SK-N-SH (cell line): Measurements from ENCODE around the gene CARD8.
A peak's percentile ranks its signal among the peaks of the same experiment; 100 is the strongest.

Experiments
- EZH2phosphoT487 ChIP-seq: fragments of 200-600 bp; sonication (generic); IDR thresholded peaks from 2 replicates; pipeline ENCODE4 v1.6.1; 2017; ENCODE audit warnings: low read depth, mixed run types, mild to moderate bottlenecking, antibody characterized with exemption, moderate library complexity, borderline replicate concordance
- NFIC ChIP-seq: IDR thresholded peaks from 2 replicates; pipeline ENCODE4 v1.4.0; 2012; ENCODE audit warnings: borderline replicate concordance
- POLR2AphosphoS5 ChIP-seq: IDR thresholded peaks from 2 replicates; pipeline ENCODE4 v1.6.1; 2012; ENCODE audit warnings: low read depth, low read length
- RAD21 ChIP-seq: IDR thresholded peaks from 2 replicates; pipeline ENCODE4 v1.6.1; 2012; ENCODE audit warnings: mild to moderate bottlenecking, low read length
- RFX5 ChIP-seq: IDR thresholded peaks from 2 replicates; pipeline ENCODE4 v1.6.1; 2012; ENCODE audit warnings: mild to moderate bottlenecking, improper control_type of control experiment, low read length
- RXRA ChIP-seq: IDR thresholded peaks from 2 replicates; pipeline ENCODE4 v1.4.0; 2012; ENCODE audit warnings: low read depth, mild to moderate bottlenecking, borderline replicate concordance
- SIN3A ChIP-seq: IDR thresholded peaks from 2 replicates; pipeline ENCODE4 v1.6.1; 2012; ENCODE audit warnings: low read depth, mild to moderate bottlenecking, low read length, moderate library complexity, borderline replicate concordance
- TAF1 ChIP-seq: IDR thresholded peaks from 2 replicates; pipeline ENCODE4 v1.6.1; 2012; ENCODE audit warnings: low read depth, mild to moderate bottlenecking, low read length, moderate library complexity, borderline replicate concordance
- YY1 ChIP-seq: IDR thresholded peaks from 2 replicates; pipeline ENCODE4 v1.4.0; 2012; ENCODE audit warnings: low read depth, mild to moderate bottlenecking
- TF ChIP-seq, protein P1 (sequence below): fragments of 200-600 bp; sonication (generic); IDR thresholded peaks from 2 replicates; pipeline ENCODE4 v1.6.1; 2017; ENCODE audit warnings: antibody characterized with exemption, mild to moderate bottlenecking, moderate library complexity
- TF ChIP-seq, protein P2 (sequence below): IDR thresholded peaks from 2 replicates; pipeline ENCODE4 v1.6.1; 2012; ENCODE audit warnings: mild to moderate bottlenecking, low read depth, low read length, moderate library complexity

DNA sequence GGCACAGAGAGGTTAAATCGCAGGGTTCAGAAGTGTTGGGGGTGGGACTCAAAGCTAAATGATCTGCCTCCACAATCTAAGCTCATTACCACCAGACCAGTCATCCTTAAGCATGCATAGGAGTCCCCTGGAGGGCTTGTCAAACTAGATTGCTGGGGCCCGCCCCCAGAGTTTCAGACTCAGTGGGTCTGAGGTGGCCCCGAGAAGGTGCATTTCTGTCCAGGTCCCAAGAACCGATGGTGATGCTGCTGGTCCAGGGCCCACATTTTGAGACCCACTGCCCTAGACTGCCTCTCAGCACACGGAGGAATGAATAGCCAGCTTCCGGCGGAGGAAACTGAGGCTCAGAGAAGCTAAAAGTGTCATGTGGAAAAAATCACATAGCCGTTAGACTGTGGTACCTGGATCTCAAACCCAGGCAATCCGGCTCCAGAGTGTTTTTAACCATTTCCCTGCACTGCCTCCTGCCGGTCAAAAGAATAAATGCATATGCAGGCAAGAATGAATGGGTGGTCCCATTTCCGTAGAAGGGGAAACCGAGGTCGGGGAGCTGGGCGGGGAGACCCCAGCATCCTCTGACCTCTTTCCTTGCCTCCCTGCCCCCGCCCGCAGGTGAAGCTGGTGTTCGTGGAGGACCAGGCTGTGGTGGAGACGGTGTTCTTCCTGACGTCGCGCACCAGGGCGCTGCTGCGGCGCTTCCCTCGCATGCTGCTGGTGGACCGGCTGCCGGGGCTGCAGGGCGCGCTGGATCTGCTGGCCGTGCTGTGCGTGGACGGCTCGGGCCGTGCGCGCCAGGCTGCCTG is 61.5 kb downstream of the CARD8 start:
- TF ChIP-seq NFIC (no peak), TAF1 (no peak), POLR2AphosphoS5 (no peak), SIN3A (no peak), EZH2phosphoT487 (no peak), RFX5 (no peak), YY1 (no peak), RXRA (no peak), RAD21 (no peak)
- TF ChIP-seq, protein P1, sequence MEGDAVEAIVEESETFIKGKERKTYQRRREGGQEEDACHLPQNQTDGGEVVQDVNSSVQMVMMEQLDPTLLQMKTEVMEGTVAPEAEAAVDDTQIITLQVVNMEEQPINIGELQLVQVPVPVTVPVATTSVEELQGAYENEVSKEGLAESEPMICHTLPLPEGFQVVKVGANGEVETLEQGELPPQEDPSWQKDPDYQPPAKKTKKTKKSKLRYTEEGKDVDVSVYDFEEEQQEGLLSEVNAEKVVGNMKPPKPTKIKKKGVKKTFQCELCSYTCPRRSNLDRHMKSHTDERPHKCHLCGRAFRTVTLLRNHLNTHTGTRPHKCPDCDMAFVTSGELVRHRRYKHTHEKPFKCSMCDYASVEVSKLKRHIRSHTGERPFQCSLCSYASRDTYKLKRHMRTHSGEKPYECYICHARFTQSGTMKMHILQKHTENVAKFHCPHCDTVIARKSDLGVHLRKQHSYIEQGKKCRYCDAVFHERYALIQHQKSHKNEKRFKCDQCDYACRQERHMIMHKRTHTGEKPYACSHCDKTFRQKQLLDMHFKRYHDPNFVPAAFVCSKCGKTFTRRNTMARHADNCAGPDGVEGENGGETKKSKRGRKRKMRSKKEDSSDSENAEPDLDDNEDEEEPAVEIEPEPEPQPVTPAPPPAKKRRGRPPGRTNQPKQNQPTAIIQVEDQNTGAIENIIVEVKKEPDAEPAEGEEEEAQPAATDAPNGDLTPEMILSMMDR, result peak; percentile 53
- TF ChIP-seq, protein P2, sequence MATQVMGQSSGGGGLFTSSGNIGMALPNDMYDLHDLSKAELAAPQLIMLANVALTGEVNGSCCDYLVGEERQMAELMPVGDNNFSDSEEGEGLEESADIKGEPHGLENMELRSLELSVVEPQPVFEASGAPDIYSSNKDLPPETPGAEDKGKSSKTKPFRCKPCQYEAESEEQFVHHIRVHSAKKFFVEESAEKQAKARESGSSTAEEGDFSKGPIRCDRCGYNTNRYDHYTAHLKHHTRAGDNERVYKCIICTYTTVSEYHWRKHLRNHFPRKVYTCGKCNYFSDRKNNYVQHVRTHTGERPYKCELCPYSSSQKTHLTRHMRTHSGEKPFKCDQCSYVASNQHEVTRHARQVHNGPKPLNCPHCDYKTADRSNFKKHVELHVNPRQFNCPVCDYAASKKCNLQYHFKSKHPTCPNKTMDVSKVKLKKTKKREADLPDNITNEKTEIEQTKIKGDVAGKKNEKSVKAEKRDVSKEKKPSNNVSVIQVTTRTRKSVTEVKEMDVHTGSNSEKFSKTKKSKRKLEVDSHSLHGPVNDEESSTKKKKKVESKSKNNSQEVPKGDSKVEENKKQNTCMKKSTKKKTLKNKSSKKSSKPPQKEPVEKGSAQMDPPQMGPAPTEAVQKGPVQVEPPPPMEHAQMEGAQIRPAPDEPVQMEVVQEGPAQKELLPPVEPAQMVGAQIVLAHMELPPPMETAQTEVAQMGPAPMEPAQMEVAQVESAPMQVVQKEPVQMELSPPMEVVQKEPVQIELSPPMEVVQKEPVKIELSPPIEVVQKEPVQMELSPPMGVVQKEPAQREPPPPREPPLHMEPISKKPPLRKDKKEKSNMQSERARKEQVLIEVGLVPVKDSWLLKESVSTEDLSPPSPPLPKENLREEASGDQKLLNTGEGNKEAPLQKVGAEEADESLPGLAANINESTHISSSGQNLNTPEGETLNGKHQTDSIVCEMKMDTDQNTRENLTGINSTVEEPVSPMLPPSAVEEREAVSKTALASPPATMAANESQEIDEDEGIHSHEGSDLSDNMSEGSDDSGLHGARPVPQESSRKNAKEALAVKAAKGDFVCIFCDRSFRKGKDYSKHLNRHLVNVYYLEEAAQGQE, result no peak
